HL-60/S4 treated with retinoic acid at 250 ng/mL for 4 days and 3 days (cell line): ENCODE results near the gene TRPM8.

Experiments
- in situ Hi-C: fragments of 300-500 bp; cut with MboI; formaldehyde crosslinking; loops from 2 replicates; pipeline ENCODE4 v1.7.0; 2022; ENCODE audit warnings: low sequenced_read_pairs

The TRPM8 gene

DNA sequence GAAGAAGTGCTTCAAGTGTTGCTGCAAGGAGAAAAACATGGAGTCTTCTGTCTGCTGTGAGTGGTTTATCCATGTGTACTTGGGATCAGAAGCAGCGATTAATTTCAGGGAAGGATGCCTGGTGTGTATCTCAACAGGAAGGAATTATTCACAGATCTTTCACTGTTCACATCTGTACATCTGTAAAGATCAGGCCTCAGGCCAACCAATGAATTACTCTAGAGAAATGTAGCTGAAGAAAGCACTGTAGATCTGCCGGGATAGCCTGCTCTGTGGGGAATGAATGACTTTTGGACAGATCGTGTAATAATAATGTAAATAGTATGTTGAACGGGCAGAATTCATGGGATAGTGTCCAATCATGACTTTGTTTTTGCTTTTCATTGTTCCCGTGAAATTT is 79.3 kb downstream of the TRPM8 start:
- in situ Hi-C loops: no loop called here

DNA sequence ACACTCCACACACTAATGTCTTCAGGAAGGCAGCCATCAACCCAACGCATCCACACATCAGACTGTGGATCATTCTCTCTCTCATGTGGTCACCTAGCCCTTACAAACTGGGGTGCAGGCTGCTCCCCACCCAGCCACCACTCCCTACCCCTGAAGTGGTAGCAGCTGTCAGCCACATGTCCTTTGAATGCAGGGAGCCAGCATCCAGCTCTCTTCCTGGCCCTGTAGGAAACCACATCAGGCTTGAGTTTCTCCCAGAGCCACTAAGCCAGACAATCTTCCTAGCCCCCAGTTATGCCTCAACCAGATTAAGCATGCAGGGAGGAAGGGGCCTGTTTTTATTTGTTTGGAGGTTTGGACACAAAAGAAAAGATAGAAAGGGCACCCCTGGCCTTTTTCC is 80.5 kb downstream of the TRPM8 start:
- in situ Hi-C loops: no loop called here

DNA sequence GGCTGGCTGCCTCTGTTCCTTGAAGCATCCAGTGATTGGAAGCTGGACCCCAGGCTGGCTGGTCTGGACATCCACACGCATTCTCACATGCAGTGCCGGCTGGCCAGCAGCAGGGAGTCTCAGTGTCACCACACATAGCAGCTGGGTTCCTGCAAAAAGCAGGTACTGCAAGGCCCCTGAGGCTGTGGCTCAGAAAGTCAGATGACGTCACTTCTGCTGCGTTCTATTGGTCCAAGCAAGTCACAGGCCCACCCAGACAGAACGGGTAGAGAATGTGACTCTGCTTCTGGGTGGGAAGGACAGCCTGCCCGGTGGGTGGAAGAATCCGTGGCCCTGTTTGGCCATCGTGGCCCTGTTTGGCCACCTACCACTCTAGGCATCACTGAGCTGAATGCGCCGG is 82.0 kb downstream of the TRPM8 start:
- in situ Hi-C loops: no loop called here

DNA sequence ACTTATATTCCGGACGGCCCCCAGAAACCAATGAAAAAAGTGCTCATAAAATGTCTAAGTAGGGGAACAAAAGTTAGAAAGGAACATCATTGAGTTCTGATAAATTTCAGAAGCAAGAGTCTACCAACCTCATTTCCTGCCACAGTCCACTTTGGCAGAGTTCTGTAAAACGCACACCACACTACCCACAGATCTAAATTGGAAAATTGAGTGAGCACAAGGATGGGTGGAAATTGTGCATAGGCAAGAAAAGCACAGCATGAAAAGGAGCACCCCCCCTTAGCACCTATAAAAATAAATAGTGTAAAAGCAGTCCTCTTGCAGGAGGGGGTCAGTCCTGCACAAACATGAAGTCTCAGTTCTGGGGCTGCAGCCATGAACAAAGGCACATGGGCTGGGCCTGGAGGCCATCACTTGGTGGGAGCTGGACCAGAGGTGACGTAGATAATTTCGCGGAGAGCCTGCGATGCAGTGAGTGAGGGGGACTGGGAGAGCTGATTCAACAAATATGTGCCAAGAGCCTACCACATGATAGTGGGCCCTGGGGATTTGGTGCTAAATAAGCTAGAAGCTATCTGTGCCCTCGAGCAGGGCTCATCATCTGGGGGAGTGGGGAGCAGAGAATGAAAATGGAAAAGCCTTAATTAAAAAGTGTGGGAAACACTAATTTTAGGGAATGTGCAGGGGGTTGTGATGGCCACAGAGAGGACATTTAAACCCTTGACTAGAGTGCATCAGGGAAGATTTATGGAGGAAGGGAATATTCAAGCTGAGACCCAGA is 84.4 kb downstream of the TRPM8 start:
- in situ Hi-C loops: no loop called here

DNA sequence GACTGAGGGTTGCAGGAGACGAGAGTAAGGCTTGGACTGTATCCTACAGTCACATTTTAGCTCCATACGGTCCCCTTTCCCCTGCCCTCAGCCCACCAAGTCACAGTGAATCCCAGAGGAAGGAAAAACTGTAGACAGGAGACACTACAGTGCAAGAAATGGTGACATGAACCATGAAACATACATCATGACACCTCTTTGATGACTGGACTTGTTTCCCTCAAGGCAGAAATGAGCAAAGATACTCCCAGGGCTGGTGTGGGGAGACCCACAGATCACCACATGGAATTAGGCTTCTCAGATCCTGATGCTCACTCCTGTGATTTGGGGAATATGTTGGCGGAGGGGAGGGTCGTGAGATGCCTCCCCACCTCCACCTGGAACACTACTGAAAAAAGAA is 85.1 kb downstream of the TRPM8 start:
- in situ Hi-C loops: no loop called here

DNA sequence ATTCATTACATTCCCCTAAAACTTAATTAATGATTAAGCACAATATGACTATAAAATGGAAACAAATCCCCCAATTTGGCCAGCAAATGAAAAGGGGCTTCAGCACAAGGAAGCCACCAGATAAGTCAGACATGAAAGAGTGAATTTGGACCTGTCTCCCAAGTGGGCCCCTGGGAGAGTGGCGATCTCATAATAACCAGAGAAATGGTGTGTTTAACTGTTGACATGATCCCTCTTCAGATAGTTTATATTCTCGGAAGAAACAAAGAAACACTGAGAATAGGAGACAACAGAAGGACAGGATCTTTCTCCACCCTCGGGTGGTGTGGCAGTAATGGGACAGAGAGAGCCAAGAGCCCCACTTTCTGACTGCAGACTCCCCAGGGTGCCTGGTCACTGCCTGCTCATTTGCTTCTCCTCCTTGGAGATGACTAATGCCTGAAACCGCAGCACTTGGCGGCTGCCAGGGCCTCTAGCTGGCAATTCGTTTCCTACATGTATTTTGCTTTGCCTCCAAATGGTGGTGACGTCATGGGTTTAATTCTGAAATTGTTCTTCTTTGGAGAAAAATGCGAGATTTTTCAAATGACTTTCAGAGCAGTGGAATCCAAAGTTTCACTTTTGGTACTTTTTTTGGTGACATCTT is 86.9 kb downstream of the TRPM8 start:
- in situ Hi-C loops: no loop called here

DNA sequence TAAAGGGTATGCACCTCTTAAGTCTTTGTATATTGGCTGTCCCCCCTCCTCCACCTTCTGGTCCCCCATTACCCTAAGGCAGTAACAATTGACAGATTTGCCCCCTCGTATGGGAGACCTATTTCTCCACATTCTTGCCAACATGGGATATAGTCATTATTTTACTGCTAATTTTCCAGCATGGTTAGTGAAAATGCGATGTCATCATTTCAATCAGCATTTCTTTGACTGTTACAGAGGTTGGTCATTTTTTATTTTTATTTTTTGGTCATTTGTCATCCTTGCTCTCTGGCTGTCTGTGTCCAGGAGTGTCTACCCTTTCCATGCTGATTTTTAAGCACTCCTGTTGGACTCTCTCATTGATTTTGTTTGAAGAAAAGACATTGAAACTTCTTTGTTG is 88.0 kb downstream of the TRPM8 start:
- in situ Hi-C loops: no loop called here

DNA sequence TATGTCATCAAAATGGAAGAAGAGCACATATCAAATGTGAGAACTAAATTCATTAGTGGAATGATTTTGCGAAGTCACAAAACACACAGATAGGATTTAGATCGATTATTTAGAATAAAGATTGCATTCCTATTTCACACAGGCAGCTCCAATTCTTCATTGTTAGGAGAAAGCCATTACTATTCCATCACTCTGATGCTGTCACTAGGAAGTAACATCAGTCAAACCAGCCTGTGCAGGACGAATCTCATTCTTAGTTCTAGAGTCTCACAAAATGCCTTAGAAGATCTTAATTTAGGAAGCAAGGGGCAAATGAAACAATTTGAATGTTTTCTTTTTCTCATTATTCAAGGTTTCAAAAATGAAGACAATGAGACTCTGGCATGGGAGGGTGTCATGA is 89.3 kb downstream of the TRPM8 start:
- in situ Hi-C loops: no loop called here

DNA sequence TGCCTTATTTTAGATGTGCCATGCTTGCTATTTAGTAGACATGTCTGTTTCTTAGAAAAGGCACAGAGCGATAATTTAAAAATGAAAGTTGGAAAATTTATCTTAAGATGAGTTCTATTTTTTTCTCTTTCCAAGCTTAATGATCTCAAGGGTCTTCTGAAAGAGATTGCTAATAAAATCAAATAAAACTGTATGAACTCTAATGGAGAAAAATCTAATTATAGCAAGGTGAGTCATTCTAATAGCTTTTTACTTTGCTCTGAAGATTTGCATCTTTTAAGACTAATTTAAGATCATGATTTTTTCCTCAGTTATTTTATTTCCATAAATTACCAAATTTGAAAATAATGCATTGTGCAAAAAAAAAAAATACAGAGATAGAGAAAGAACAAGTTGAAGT is 97.3 kb downstream of the TRPM8 start:
- in situ Hi-C loops: no loop called here

DNA sequence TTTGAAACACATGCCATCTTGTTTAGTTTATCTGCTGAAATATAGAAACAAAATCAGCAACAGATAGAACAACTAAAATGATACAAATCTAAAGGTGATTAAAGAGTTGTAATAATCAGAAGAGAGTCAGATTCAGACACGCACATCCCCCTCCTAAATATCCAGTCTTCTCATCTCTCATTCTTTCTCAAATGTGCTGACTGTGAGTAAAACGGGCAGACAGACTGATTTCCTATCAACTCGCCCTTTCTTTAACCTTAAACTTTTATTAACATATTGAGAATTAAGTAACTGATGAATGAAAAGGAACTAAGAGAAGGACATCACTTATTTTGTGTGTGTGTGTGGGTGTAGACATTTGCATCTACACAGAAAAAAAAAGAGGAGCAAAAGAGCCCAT is 98.7 kb downstream of the TRPM8 start:
- in situ Hi-C loops: no loop called here

DNA sequence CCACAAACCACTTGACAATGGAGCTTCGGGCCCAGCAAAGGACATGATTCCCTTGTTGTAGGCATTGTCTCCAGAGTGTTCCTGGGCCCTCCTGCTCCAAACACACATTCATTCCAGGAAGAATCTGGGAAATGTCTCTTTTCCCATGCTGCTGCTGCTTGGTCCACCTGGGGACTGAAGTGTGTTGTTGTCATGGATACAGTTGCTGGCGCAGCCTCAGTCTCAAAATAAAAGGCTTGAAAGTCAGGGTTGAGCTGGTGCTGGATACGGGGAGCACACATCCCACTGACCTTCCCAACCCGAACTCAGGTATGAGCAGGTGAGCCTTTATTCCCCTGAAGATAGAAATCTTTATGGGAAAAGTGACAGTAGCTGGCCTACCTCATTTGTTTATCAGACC is 102.7 kb downstream of the TRPM8 start:
- in situ Hi-C loops: no loop called here

DNA sequence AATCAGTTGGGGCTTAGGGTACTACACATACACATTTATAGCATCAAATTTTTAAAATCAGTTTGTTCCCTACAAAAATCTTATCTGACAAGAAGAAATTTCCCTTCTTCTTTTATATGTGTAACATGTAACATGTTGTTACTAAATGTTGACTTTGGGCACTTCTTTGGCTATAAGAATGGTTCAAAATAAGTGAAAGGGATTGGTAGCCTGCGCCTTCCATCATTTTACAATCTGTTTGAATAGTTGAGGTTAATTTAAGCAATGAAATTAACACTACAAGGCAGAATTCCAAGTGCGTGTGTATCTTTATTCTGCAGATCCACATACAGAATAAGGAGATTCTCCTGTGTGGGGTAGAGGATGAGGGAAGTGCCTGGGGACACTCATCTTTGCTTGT is 103.2 kb downstream of the TRPM8 start:
- in situ Hi-C loops: no loop called here

DNA sequence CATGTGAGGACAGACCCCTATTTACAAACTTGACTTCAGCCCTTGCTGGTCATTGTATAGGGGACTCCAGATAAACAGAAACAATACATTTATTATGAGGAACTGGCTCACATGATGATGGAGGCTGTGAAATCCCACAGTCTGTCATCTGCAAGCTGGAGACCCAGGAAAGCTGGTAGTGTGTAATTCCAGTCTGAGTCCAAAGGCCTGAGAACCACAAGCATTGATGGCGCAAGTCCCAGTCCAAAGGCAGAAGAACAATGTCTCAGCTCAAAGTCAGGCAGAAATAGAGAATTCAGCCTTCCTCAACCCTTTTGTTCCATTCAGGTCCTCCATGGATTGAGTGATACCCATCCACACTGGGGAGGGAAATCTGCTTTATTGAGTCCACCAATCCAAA is 105.3 kb downstream of the TRPM8 start:
- in situ Hi-C loops: no loop called here

DNA sequence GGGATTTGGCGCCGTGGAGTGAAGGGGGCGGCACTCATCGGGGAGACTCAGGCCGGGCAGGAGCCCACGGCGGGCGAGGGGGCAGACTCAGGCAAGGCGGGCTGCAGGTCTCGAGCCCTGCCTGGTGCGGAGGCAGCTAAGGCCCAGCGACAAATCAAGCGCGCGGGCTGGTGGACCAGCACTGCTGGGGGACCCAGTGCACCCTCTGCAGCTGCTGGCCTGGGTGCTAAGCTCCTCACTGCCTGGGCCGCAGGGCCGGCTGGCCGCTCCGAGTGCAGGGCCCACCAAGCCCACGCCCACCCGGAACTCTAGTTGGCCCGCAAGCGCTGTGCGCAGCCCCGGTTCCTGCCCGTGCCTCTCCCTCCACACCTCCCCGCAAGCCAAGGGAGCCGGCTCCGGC is 107.1 kb downstream of the TRPM8 start:
- in situ Hi-C loops: no loop called here

DNA sequence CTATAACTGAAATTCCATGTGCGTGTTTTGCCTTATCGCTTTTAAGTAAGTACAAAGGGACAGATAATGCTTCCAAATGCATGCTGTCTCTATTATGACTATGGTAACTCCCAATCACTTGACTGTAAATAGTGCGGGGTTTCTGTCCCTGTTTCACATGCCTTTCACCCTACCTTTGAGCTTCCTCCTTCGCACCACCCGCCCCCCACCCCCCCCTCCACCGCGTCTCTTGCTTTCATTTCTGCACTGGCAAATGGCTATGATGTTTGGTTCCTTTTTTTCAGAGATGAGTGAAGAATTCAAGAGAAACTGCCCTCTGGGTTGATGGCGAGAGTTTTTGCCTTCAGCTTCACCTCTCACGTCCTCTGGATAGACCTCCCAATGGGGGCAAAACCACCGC is 108.3 kb downstream of the TRPM8 start:
- in situ Hi-C loops: no loop called here

DNA sequence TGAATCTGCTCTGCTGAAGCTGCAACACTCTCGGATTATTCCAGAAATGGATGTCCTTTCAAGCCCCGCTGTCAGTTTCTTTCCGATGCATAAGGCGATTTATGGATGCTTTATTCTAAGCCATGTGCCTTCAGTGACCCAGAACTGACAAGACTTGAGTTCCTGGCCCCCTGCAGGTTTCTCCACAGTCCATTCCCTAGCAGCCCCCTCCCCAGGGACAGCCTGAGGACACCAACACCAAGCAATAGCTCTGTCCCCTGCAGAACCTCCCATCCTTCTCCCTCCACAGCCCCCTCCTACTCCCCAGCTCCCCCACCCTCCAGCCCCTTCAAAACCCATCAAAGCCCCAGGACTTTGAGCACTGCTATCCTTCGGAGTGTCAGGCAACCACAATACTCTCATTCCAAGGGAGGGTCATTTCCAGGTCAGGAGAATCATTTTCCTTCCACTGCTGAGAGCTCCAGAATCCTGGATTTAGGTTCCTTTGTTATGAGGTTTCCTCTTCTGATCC is 108.8 kb downstream of the TRPM8 start:
- in situ Hi-C loops: no loop called here

DNA sequence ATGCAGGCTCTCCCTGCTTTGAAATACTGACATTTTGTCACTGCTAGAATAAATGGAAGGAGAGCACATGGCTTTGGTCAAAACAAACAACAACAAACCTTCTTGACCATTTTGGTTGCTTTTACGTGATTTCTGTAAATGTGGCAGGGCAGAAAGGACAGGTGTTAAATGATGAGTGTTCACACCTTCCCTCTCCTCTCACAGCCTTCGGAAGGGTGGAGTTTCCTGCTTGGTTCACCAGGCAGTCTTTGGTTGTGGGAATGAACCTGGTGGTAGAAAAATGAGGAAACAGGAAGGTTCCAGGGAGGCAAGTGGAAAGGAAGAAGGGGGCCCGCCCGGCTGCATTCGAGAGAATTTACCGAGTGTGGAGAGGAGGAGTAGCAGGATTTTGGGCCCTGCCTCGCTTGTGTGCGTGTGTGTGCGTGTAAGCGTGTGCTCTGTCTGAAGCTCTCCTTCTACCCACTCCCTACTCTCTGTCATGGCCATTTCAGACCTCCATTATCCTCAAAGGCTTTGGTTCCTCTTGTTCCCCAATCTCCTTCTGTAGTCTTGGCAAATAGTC is 109.6 kb downstream of the TRPM8 start:
- in situ Hi-C loops: no loop called here

DNA sequence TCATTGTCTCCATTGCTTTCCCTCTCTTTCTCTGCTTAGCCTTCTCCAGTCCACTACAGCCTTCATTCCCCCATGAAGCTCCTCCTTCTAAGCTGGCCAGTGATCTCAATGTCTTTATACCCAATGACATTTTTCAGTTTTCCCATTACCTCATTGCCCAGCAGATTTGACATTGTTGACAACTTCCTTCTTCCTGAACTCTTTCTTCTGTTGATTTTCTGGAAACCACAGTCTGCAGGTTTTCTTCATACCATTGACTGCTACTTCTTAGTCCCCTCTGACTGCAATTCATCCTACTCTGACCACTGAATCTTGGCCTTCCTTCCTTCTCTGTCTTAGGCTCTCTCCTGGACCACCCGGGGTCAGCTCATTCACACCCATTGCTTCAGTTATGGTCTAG is 110.5 kb downstream of the TRPM8 start:
- in situ Hi-C loops: no loop called here

DNA sequence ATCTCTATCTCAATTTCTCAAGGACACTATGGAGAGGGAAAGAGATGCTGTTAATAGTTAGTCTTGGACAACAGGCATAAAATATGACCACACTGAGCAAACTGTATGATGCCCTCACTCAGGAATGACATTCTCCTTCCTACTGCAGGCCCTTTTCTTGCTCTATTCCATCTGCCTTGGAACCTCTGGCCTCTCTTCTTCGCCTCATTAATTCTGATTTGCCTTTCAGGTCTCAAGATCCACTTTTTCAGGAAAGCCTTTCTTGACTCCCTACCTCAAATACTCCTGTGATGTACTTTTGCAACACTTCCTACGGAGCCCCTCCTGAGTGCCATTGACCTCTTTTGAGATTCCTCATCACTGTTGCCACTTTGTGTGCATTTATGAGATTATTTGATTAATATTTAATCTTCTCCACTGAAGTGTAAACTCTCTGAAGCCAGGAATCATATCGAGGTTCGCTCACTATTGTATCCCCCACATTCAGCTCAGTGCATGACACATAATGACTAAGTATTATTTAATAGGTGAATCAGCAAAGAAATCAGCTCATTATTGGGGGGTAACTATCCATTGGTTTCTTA is 112.1 kb downstream of the TRPM8 start:
- in situ Hi-C loops: no loop called here

DNA sequence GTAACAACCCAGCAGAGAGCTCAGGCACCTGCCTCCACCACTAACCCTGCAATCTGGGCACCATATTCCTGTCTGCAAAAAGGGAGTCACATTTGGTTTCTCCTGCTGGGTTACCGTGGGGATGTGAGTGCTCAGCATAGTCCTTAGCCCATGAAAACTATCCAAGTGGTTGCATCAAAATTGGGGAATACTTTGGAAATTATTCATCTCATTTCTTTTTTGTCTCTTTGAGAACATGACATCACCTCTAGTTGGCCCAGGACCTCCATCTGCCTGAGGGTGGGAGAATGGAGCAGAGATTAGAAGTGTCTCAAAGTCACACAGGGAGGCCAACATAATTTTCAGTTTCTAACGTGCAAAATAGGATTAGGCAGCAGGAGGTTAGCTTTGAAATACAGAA is 114.0 kb downstream of the TRPM8 start:
- in situ Hi-C loops: no loop called here

DNA sequence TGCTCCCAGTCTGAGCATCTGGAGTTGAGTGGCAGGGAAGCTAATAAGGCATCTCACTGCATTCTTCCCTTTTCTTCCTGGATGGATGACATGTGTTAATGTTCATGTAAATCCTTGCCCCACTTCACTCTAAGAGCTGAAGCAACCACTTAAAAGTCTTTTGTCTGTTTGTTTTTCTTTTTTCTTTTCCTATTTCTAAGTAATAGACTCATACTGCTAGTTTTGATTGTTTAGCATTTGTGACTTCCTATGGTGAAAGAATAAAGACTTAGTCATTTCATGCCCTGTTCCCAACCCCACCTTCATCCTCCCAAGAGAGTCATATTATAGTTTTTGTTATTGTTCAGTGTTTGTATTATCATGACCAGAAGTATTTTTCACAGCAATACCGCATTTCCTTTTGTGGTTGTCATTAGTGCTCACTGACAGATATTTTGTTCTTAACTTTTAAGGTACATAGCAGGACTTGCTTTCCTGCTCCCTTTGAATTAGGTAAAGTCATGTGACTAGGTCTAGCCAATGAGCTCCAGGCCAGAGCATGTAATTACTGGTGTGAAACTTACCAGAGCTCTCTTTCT is 115.2 kb downstream of the TRPM8 start:
- in situ Hi-C loops: no loop called here

DNA sequence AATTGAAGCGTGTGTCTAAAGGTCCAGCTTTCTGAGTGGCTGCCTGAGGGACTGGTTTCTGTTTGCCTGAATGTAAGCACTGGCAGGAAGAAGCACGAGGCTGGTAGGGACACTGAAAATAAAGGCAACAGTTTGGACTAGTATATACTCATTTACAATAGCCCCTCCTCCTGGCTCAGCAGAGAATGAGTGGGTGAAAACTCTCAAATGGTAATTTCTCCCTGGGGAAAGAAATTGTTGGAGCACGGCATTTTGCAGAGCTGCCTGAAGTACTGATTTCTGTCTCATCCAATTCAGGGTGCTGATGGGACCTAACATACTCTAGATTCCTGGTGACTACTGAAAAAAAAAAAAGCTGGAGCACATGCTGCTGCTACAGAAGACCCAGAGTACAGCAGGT is 116.0 kb downstream of the TRPM8 start:
- in situ Hi-C loops: no loop called here
